Measurements from ENCODE around the gene RAB11A.

The RAB11A gene

GRCh38 chr15:65873256-65873655, 4.0 kb downstream of the RAB11A start:
- H3K4me1 ChIP-seq (ENCODE audit: control insufficient read depth in 1 of 2, insufficient read depth in 1 of 2, low read depth in 1 of 2, low read length in 1 of 2), result peaks cover 18 to 21% of the 10 kb centered on the region in 2 experiments
- peaks cover 30% of the 10 kb centered on the region for H3K36me3 ChIP-seq
- no peak overlapping the region for H3K4me3 ChIP-seq (ENCODE audit: low read depth in 1 of 2, low read length in 1 of 2)
- no peak overlapping the region for H3K27ac ChIP-seq
- TF ChIP-seq CTCF (IDR thresholded peaks at IDR 0.05), result no peak
- no peaks in the 10 kb centered on the region for H3K27me3 ChIP-seq
- no peaks in the 10 kb centered on the region for H3K9me3 ChIP-seq

GRCh38 chr15:65875458-65875857, 6.2 kb downstream of the RAB11A start:
- H3K4me1 ChIP-seq (ENCODE audit: control insufficient read depth in 1 of 2, insufficient read depth in 1 of 2, low read depth in 1 of 2, low read length in 1 of 2), result peaks cover 9% of the 10 kb centered on the region in 2 experiments
- H3K9me3 ChIP-seq, result no peaks in the 10 kb centered on the region
- no peak for TF ChIP-seq CTCF (IDR thresholded peaks at IDR 0.05)
- H3K27ac ChIP-seq, result no peak overlapping the region
- peaks cover 52% of the 10 kb centered on the region for H3K36me3 ChIP-seq
- H3K4me3 ChIP-seq (ENCODE audit: low read depth in 1 of 2, low read length in 1 of 2), result no peak overlapping the region
- no peaks in the 10 kb centered on the region for H3K27me3 ChIP-seq

- H3K27ac ChIP-seq, result no peak overlapping the region
- TF ChIP-seq CTCF (IDR thresholded peaks at IDR 0.05), result no peak
- H3K4me3 ChIP-seq (ENCODE audit: low read depth in 1 of 2, low read length in 1 of 2), result no peak overlapping the region
- H3K9me3 ChIP-seq, result no peaks in the 10 kb centered on the region
- peaks cover 72% of the 10 kb centered on the region for H3K36me3 ChIP-seq
- H3K27me3 ChIP-seq, result no peaks in the 10 kb centered on the region
- H3K4me1 ChIP-seq (ENCODE audit: control insufficient read depth in 1 of 2, insufficient read depth in 1 of 2, low read depth in 1 of 2, low read length in 1 of 2), result no peaks in the 10 kb centered on the region
These were observed 8.5 kb downstream of the RAB11A start for GRCh38 chr15:65877749-65878148.

GRCh38 chr15:65881766-65882434, 12.6 kb downstream of the RAB11A start:
- H3K36me3 ChIP-seq, result peaks cover 85% of the 10 kb centered on the region
- H3K9me3 ChIP-seq, result no peaks in the 10 kb centered on the region
- peak overlapping the region; percentile 28 for H3K27ac ChIP-seq

GRCh38 chr15:65883571-65883970, 14.3 kb downstream of the RAB11A start:
- H3K27ac ChIP-seq, result no peak overlapping the region
- no peak overlapping the region for H3K4me3 ChIP-seq (ENCODE audit: low read depth in 1 of 2, low read length in 1 of 2)
- no peaks in the 10 kb centered on the region for H3K27me3 ChIP-seq
- no peak for TF ChIP-seq CTCF (IDR thresholded peaks at IDR 0.05)
- H3K4me1 ChIP-seq (ENCODE audit: control insufficient read depth in 1 of 2, insufficient read depth in 1 of 2, low read depth in 1 of 2, low read length in 1 of 2), result no peaks in the 10 kb centered on the region
- H3K9me3 ChIP-seq, result no peaks in the 10 kb centered on the region
- peaks cover 85% of the 10 kb centered on the region for H3K36me3 ChIP-seq

More at GRCh38 chr15:65881766-65882434, 12.6 kb downstream of the RAB11A start:
- H3K4me3 ChIP-seq (ENCODE audit: low read depth in 1 of 2, low read length in 1 of 2), result no peak overlapping the region
- TF ChIP-seq CTCF (IDR thresholded peaks at IDR 0.05), result no peak
- H3K27me3 ChIP-seq, result no peaks in the 10 kb centered on the region
- no peaks in the 10 kb centered on the region for H3K4me1 ChIP-seq (ENCODE audit: control insufficient read depth in 1 of 2, insufficient read depth in 1 of 2, low read depth in 1 of 2, low read length in 1 of 2)
